ENCODE data around the gene IL4R.
"Not testable (repeated sequence)": the region's sequence is repeated elsewhere in the genome, so short reads cannot be mapped to it uniquely, and the experiment has no call there.

Gene IL4R

DNA sequence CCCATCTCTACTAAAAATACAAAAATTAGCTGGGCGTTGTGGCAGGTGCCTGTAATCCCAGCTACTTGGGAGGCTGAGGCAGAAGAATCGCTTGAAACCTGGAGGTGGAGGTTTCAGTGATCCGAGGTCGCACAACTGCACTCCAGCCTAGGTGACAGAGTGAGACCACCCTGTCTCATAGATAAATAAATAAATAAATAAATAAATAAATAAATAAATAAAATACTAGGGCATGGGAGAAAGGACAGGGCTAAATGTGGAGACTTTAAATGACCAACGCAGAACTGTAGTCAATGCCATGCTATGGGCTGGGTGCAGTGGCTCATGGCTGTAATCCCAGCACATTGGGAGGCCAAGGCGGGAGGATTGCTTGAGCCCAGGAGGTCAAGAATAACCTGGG, 25.5 kb upstream of the IL4R start:
- DNase-seq (ENCODE audit: low read depth): not testable (repeated sequence)

DNA sequence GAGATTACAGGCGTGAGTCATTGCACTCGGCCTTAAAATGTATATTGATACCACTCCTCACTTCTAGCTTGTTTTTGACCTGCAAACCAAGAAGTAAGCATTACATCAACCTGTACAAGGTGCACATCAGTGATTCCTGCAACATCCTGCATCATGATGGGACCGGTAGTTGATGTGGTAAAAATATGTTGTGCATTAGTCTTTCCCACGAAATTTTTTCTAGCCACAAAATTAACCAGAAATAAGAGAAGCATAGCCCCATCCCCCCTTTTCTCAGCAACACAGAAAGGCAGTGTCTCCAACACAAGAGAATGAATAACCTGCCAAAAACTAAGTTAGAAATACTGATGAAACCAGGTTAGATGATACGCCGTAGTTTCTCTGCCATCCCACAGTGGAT, 24.1 kb upstream of the IL4R start:
- no peak for DNase-seq (ENCODE audit: low read depth)

DNA sequence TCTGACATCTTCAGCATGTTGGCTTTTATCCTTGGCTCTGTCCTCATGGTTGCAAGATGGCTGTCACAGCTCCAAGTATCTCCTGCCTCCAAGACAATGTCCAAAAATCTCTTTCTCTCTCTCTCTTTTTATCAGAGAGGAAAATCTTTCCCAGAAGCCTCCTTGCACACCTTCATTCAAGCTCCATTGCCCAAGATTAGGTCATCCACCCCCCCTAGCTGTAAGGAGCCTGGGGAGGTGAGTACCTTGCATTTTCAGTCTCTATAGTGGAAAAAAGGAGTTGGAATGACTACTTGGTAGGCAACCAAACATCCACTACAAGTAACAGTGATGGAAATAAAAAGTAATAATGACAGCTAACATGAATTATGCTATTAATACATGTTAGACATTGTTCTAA, 23.2 kb upstream of the IL4R start:
- no peak for DNase-seq (ENCODE audit: low read depth)

DNA sequence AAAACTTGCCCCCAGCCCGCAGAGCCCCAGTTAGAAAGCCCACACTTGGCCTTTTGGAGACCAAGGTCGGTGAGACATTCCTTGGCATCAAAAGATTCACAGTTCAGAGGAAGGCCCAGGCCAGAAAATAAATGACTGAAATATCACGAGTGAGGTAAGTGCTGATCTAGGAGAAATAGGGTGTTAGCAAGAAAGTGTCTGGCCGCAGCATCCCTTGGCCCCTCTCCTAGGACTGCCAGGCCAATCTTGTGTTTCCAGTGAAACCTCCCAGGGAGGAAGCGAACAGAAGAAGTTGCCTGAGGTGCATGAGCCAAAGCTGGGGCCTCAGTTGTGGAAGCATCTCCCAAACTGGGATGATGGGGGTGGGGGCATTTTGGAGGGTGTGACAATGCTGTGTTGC, 22.7 kb upstream of the IL4R start:
- DNase-seq (ENCODE audit: low read depth): no peak

DNA sequence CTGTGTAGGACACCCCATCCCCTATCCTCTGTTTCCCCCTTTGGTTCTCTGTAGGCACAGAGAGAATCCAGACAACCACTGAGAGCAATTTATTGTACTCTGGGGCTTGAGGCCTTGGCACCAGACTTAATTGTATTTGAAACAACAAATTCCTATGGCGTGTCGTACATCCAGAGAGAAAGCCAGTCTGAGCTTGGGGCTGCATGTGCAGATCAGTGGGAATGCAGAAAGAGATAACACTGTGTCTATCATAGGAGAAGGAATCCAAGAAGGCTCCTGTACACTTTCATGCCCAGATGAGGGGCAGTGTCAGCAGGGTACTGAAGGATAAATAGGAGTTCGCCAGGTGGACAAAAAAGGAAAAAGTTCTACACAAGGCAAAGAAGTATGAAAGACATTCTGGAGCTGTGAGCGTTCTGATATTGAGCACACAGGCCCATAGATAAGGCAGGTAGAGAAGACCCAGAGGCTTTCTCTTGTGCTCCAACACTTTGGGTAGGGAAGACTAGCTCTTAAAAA, 22.0 kb upstream of the IL4R start:
- DNase-seq (ENCODE audit: low read depth): no peak

DNA sequence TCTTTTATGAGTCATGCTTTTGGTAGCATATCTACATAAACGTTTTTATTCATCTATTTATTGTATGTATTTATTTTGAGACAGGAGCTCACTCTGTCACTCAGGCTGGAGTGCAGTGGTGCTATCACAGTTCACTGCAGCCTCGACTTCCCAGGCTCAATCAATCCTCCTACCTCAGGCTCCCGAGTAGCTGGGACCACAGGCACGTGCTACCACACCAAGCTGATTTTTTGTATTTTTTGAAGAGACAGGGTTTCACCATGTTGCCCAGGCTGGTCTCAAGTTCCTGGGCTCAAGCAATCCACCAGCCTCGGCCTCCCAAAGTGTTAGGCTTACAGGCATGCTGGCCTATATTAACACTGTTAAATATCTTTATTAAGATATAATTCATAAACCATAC, 20.4 kb upstream of the IL4R start:
- no peak for DNase-seq (ENCODE audit: low read depth)

DNA sequence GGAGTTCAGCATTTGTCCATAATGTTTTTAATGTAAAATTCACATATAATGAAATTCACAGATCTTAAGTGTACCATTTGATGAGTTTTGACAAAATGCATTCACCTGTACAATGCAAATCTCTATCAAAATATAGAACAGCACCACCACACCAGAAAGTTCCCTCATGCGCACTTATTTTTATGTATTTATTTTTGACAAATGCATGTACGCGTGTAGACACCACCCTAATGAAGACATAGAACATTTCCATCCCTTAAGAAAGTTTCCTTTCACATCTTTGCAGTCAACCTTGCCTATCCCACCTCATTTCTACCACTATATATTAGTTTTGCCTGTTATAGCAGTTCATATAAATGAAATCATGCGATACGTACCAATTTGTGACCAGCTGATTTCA, 15.6 kb upstream of the IL4R start:
- DNase-seq (ENCODE audit: low read depth): no peak

DNA sequence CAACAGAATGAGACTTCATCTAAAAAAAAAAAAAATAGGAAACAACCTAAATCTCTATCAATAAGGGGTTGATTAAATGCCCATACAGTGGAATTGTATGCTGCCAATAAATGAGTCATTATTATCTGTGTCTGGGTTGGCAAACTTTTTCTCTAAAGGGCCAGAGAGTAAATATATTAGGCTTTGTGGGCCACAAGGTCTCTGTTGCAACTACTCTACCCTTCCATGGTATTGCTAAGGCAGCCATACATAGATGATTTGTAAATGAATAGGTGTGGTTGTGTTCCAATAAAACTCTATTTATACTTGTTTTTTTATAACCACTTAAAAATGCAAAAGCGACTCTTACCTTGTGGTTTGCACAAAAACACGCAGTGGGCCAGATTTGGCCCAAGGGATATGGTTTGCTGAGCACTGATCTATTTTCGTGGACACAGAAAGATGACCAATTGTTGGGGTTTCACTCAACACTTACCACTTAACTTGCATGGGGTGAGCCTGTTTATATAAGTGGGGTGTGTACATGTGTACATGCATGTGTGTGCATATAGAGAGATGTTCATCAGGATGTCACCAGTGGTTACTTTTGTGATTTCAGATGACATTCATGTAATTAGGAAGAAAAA, 12.4 kb upstream of the IL4R start:
- no peak for DNase-seq (ENCODE audit: low read depth)

DNA sequence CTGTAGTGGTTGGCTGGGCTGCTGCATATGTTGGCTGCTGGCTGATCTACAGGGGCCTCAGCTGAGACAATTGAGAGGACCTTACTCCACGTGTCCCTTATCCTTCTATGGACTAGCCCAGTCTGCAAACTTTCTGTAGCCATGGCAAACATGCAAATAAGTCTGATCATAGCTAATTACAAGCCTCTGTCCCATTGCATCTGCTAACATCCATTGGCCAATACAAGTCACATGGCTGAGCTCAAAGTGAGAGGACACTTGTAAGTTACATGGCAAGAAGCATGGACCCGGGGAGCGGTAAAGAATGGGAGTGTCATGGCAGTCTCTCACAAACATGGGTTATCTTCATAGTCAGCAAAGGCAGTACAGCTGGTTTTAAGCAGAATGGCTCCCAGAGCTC, 11.6 kb upstream of the IL4R start:
- no peak for DNase-seq (ENCODE audit: low read depth)

DNA sequence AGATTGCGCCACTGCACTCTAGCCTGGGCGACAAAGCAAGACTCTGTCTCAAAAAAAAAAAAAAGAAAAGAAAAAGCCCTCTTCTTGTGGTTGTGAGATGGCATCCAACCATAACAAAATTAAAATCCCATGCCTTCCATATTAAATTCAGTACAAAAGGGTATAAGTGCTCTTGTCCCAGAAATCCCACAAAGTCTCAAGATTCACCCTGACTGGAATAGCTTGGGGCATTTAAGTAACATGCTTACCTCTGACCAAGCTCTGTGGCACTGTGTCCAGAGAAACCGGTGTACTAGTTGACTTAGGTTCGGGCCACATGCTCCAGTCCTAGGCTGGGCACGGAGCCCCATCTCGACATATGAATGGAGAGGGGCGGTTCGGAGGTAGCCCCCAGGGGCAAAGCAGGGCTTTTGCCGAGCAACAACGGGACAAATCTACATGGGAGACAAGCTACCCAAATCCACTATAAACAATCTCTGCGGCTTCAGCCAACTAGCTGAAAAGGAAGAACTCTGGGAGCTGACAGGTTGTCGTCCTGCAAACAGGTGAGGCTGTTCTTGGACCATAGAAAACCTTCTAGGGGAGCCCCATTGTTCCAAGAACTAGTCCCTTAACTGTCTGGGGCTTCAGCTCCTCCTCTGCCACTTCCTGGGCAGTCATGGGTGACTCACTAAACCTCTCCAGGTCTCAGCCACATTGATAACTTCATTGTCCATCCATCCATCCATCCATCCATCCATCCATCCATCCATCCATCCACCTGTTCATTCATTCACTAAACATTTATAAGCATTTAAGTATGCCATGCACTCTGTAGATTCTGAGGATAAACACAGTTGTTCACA, 10.3 kb upstream of the IL4R start:
- no peak for DNase-seq (ENCODE audit: low read depth)

DNA sequence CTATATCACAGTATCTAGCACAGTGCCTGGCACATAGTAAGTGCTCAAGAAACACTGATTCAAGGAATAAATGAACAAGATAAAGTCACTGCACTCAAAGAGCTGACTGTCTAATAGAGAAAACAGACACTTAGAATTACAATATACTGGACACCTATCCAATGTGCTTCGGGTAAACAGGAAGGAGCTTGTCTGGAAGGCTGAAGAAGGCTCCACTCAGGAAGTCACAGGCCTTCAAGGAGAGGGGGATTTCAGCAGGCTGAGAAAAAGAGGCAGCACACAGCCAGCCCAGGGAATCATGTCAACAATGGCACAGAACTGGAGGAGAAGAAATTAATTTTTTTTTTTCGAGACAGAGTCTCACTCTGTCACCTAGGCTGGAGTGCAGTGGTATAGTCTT, 9.7 kb upstream of the IL4R start:
- DNase-seq (ENCODE audit: low read depth): no peak

DNA sequence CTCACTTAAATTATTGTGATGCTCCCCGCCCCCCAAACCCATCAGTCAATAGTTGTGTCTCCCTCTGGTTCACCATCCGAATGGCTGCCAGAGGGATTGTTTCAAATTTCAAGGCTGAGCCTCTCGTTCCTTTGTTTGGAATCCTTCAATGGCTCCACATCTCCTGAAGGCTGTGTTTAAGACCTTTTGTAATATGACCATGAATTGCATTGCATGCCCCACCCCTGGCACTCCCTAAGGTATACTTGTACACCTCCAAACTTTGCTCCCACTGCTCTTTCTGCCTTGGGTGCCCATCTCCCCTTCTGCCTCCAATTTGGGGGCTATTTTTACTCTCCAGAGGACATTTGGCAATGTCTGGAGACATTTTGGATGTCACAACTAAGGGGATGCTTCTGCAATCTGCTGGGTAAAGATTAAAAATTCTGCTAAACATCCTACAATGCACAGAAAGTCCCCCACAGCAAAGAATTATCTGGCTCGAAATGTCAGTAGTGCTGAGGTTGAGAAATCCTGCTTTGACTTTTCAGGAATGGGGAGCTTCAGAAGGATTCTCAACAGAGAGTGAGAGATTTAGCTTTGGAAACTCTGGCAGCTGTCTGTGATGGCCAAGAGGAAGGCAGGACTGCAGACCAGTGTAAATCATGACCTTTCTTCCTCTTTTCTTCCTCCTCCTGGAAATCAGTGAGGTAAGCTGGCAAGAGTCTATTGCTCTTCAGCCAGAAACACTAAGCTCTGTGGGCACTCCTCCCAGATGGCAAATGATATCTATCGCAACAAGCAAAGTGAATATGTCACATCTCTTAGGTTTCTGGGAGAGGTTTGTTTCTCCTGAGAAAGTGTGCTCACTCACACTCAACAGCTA, 8.7 kb upstream of the IL4R start:
- DNase-seq (ENCODE audit: low read depth): no peak

DNA sequence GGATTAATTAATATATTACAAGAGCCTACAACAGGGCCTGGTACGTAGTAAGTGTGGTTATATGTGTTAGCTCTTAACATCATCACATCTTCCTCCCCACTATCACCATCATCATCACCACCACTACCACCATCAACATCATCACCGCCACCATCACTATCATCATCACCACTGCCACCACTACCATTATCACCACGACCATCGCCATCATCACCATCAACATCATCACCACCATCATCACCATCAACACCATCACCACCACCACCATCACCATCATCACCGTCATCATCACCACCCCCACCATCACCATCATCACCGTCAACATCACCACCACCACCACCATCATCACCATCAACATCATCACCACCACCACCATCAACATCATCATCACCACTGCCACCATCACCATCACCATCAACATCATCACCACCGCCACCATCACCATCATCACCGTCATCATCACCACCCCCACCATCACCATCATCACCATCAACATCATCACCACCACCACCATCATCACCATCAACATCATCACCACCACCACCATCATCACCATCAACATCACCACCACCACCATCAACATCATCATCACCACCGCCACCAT, 7.8 kb upstream of the IL4R start:
- DNase-seq (ENCODE audit: low read depth): no peak

DNA sequence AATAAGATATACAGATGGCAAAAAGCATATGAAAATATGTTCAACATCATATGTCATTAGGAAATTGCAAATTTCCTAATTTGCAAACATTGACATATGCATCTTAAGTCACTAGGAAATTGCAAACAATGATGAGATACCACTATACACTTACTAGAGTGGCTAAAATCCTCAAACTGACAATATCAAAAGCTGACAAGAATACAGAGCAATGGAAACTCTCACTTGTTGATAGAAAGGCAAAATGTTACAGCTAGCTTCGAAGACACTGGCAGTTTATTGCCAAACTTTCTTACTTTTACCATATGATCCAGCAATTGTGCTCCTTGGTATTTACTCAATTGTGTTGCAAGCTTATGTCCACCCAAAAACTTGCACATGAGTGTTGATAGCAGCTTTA, 5.0 kb upstream of the IL4R start:
- no peak for DNase-seq (ENCODE audit: low read depth)

DNA sequence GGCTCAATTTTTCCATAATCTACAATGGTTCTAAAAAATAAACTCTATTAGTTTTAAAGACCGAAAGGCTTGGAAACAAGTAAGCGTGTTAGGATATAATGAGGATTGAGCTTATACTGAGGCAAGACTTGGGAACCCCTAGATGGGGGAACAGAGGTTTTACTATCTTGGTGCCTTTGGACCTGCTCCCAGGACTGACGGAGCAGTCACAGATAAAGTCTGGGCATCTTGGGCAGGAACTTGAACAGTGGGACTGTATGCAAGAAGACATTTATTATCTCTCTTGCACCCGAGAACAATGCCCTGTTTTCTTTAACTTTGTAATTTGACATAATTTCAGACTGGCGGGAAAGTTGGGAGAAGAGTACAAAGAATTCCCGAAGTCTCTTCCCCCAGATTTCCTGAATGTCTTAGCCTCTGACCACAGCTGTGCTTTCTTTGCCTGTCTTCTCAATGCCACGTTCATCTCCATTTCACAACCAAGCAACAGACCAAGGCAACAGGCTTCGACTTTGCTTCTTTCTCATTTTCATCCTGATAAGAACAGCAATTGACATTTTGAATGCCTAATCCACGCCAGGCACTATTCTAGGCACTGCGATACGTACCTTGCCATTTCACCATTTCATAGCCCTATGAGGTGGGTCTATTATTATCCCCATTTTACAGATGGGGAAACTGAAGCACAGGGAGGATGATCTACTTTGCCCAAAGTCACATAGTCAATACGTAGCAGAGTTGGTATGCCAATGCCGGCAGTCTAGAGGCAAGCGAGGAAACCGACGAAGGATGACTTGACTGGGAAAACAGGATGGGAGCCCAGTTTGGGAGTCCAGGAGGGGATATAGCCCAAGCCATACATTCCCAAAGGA, 3.0 kb upstream of the IL4R start:
- DNase-seq (ENCODE audit: low read depth): no peak

DNA sequence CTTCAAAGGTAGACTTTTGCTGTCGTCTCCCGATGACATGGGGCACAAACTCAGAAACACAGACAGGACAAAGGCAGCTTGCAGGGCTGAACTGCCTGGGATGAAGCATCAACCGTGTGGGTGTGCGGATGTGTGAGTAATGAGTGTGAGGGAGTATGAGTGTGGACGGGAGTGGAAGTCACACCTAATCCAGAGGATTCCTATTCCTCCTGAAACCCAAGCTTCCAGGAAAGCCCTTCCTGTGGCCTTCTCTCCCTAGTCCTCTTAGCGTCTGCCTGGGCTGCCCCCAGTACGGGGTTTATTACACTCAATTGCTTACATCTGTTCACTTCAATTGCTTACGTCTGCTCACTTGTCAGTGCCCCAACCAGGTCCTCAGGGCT, 2.3 kb upstream of the IL4R start:
- no peak for DNase-seq (ENCODE audit: low read depth)

DNA sequence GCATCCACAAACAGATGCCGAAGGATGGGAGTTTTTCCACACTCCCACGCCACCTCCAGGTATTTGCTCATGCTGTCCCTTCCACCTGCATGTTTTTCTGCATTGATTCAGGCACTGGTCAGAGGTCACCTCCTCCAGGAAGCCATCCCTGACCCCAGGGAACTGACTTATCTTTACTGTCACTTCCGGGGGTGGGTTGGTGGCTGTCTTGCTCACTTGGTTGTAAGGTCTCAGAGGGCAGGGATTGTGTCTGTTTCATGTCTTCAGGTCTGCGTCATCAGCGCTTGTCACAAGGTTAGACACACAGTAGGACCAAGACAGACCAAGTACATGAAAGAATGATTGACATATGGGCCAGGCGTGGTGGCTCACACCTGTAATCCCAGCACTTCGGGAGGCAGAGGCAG, 1.9 kb upstream of the IL4R start:
- no peak for DNase-seq (ENCODE audit: low read depth)

DNA sequence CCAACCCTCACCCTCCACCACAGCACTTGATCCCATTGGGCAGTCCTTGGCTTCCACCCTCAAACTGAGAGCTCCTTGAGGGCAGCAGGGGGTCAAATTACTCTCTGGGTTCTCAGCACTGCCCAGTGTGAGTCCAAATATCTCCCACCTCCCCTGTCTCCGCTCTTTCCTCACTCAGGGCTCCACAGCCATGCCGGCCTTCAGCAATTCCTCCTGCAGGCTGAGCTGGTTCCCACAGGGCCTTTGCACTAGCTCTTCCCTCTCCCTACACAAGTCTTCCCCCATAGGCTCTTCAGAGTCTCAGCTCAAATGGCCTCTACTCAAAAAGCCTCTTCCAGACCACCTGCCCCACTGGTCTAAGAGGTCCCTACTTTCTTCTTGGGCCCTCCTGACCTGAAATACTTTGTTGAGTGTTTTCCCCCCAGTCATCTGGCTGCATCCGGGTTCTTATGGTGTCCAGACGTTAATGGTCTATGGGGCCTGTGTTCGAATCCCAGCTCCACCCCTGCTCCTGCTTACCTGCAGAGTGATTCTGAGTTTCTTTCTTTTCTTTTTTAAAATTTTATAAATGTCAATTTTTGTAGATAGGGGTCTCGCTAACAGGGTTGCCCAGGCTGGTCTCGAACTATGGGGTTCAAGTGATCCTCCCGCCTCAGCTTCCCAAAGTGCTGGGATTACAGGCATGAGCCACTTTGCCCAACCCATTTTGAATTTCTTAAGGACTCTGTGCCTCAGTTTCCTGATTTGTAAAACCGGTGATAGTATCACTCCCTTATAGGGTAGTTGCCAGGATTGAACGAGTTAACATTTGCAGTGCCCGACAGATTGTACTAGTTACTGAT, 973 bp upstream of the IL4R start:
- no peak for DNase-seq (ENCODE audit: low read depth)

DNA sequence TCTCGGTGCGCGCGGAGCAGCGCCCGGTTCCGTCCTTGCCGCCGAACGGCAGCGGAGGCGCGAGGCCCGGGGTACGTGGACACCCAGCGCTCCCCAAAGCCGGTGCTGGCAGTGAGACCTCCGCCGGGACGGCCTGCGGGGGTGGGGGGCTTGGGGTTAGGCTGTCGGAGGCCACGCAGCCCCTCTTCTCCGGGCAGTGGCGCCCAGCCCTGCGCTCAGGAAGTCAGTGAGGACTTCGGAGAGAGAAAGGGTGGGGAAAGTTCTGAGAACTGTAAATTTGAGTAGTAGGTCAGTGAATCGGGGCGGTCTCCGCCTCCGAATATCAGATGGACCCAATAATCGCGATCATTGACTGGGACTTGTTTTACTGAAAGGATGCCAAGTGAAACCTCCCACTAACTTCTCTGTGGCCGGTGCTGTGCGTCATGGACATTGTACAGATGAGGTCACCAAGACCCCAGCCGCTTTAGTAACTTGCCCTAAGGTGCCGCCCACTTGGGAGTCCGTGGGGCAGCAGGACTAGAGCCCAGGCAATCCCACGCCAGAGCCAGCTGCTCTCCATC, 468 bp downstream of the IL4R start:
- DNase-seq (ENCODE audit: low read depth): no peak

DNA sequence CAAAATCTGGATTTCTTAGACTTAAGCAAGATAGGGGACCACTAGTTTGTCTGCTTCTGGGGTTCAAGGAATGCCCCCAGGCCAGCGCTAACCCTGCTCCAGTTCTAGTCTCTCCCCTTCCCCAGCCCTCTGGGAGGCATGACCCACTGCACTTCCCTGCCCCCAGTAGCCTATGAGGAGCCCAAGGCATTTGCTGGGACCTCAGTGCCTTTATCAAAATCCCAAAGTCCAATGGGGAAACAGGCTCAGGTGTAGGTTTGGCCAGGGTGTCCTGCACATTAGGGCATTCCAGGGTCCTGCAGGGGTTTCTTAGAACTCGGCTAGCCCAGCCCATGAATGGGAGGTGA, 1.2 kb downstream of the IL4R start:
- DNase-seq (ENCODE audit: low read depth): no peak
